HG03097 (cell line): ENCODE data around the gene HOXD13.

Source experiments
- ATAC-seq: cut with Tn5 transposase; IDR thresholded peaks from one replicate; pipeline ENCODE4 v1.9.1; 2021; ENCODE audit not compliant: unreplicated experiment, low FRiP score

The HOXD13 gene

DNA sequence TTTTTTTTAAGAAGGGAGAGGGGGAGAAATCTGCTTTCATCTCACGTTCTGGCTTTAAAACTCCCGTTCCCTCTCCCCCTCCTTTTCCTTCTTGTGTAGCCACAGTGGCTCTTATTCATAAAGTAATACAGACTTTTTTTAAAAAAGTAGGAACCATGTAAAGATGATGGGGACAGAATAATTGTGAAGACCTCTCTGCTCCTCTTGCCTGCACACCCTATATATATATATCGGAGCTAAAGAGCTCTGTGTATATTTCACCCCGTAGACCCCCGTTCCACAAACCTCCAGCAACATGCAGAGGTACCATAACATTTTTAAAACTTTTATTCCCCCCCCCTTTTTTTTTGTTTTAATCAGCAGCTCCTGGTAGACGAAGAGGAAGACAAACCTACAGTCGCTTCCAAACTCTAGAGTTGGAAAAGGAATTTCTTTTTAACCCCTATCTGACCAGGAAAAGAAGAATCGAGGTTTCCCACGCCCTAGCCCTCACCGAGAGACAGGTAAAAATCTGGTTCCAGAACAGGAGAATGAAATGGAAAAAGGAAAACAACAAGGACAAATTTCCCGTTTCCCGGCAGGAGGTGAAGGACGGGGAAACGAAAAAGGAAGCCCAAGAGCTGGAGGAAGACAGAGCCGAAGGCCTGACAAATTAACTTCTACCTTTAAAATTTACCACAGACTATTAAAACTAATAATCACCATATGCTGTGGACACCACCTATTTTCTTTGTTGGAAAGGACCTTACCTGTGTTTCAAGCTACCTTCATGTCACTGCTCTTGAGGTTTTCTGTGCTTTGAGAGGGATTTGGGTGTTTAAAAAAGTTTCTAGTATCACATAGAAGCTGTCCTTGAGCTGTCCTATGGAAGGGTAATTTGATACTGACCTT lies 38.7 kb downstream of the HOXD13 start:
- ATAC-seq: no peak

GRCh38 chr2:176131848-176132158 lies 39.3 kb downstream of the HOXD13 start:
- no peak for ATAC-seq

DNA sequence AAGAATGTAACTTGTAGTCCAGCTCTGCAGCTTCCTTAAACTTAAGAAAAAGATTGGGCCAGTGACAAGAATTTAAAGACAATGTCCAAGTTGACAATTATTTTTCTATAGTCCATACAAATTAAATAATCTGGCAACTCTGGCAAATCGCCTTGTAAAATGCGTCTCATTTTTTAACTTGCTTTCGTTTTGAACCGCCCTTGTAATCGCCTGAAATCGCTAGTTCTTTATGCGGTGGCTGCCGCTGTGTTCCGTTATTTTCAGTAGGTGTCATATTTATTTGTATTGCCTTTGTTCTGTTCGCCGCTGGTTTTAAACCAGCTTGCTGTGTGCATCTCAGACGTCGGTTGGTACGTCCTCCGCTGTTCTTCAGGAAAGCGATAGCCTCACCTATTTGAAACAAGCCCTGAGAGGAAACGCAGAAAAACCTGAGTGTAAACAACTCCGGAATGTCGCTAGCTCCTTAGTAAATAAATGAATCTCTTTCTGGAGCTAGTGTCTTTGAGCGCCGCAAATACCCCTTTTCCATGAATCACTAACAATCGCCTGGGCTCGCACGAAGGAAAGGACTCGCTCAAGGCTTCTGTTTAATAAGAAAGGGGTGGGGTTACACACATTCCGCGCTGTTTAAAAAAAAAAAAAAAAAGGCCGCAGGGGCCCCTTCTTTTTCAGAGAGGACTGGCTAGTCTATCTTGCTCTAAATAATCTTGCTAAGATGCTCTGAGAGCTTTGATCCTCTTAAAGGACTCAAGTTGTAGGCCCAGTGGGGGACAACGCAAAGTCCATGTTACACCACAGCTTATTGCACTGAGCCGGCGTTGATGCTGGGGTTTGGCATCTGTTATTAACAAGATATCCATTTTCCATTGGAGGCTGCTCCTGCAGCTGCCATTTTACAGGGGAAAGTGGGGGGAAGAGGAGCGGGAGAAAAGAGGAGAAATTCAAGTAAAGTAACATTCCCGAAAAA lies 40.0 kb downstream of the HOXD13 start:
- no peak for ATAC-seq

GRCh38 chr2:176133389-176133788 lies 40.9 kb downstream of the HOXD13 start:
- ATAC-seq: no peak

- no peak for ATAC-seq
These were observed 41.5 kb downstream of the HOXD13 start for GRCh38 chr2:176134035-176134434.

- no peak for ATAC-seq
These were observed 42.5 kb downstream of the HOXD13 start for GRCh38 chr2:176135035-176135440.

- ATAC-seq: no peak
These were observed 44.1 kb downstream of the HOXD13 start for GRCh38 chr2:176136374-176137251.

- ATAC-seq: no peak
These were observed 44.7 kb downstream of the HOXD13 start for GRCh38 chr2:176137252-176137580.

GRCh38 chr2:176137906-176138305 lies 45.4 kb downstream of the HOXD13 start:
- ATAC-seq: no peak

- no peak for ATAC-seq
These were observed 46.0 kb downstream of the HOXD13 start for GRCh38 chr2:176138526-176138922.

DNA sequence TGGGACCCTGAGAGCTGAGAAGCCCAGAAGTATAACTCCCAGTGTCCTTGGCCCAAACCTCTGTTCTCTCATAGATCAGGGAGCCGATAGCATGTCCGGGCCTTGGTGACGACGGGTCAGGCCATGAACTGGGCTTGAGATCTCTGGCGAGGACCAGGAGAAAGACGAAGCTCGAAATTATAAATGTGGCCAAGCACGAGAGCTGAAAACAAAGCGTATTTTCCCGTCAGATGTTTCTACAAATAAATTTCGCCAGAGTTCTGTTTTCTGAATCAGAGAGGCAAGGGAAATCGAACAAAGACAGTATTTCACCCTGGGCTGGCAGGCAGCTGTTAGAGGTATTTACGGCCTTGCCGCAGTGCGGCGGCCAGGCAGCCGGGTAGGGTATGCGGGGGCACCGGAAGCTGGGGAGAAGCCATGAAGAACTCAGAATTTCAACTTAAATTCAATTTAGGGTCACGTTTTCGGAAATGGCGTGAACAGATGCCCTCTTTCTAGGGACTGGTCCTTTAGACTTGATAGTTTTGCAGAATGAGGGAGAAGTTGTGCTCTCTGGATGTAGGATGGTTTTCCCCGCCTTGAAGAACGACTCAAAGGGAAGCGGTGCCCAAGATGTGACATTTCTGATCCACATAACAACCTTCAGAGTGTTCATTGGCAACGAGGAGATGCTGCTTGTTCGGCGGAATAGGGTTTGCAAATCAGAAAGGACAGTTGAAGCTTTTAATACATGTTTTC lies 46.6 kb downstream of the HOXD13 start:
- ATAC-seq: no peak

DNA sequence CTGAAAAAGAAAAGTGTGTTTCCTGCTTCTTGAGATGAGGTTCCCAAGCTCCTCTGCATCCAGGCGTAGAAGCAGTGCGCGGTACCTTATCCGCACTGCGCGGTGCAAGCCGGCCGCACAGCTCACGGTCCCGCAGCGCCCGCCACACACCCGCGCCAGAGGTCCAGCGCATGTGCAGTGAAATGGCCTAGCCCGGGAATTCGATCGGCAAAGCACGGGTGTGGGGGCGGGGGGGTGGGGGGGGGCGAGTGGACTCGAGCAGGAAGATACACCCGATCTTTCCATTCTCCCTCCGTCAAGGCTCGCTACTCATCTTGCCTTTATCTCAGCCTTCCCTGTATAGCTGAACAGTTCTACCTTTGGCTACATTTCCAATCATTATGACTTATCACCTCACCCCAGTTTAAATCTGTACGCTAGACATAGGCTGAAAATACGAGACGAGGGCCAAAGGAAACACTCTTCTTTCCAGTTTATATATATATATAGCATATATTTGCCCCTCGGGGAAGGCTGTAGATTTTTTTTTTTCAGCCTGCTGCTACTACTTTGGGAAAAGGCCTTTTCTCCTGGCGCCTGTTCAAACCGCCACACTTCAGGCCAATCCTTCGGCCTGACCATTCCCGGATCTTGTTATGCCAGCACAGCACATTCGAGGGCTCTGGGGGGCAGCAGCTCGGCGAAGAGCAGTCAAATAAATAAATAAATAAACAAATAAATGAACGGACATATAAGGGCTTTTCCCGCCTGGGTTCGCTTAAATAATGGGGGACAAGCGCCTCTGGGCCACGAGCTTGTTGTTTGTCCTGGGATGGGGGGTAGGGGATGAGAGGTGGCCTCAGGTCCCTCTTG lies 47.4 kb downstream of the HOXD13 start:
- ATAC-seq: no peak

DNA sequence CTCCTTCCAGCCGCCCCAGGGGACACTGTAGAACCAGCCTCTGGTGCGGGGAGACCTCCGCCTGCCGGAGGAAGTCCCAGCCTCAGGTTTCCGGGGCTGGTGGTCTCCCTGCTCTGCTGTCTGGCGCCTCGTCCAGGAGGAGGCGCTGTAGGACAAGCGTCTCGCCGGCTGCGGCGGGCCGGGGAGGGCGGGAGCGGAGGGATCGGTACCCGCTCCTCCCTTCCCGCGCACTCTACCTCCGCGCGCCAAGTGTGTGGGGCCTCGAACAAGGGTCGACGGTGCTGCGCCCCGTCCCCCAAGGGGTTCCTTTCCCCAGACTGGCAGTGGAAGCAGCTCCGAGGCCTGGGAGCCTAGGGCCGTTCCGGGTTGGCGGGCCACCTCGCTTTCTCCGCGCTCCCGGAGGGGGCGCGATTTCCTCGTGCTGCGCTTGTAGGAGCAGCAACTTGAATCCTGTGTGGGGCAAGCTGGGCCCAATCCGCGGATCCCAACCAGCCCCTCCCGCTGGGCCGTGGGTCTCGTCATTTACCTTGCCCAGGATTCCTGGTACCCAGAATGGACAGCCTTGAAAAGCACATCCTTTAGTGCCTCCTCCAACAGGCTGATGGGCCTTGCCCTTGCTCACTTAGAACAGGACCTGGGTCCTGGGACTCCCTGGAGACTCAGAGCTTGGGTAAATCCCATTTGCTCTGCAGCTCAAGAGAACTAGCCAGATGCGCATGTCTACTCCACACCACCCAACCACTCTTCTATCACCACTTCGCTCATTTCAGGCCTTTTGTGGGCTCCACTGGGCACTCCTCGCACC lies 48.2 kb downstream of the HOXD13 start:
- ATAC-seq: peak; percentile 85

DNA sequence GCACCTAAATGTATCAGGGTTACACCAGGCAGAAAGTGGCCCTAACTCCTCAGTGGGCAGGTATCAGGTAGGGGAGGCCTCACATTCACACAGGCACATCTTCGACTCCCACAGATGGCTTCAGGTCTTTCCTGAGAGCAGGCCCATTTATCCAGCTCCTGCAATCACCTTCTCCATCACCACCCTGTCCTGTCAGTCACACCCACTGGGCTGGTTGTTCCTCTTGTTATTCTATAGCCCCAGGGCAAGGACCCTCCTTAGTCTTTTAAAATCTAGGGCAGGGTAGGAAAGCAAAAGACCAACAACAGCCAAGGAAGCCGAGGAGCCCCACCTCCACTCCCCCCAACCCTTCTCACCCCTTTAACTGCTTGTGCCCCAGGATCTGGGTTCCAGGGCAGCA lies 49.8 kb downstream of the HOXD13 start:
- no peak for ATAC-seq
